Loucy (cell line): Measurements from ENCODE around the gene IGSF9B.

Experiments
- CTCF ChIP-seq: fragments of 200-600 bp; sonication (generic); conservative IDR thresholded peaks from 2 replicates; pipeline ENCODE4 v1.5.1; 2014; ENCODE audit warnings: mild to moderate bottlenecking, antibody characterized with exemption, low read length
- EZH2phosphoT487 ChIP-seq: fragments of 200-600 bp; IDR thresholded peaks from 2 replicates; pipeline ENCODE4 v1.6.1; 2018; ENCODE audit warnings: antibody characterized with exemption, mild to moderate bottlenecking, moderate library complexity, borderline replicate concordance

DNA sequence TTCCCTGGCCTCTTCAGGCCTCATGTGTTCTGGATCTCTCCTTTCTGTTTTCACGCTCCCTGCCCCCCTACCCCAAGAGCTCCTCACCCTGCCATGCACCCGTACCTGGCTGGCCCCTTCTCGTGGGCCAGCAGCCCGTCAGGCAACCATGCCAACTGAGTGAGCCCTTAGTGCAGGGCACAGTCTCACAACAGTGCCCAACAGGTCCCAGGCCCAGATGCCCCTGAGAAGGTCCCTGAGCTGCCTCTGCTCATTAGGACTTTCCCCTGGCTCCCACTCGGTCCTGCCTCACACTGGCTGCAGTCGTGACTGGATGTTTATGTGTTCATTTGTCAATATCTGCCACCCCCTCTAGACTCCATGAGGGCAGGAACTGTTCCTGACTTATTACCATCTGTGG is 44.8 kb upstream of the IGSF9B start:
- TF ChIP-seq CTCF, result no peak
- no peak for TF ChIP-seq EZH2phosphoT487
